ENCODE measurements around the gene PASD1.

The PASD1 gene

GRCh38 chrX:151712253-151712652 lies 148.8 kb downstream of the PASD1 start:
- Histone ChIP-seq H3K27ac (ENCODE audit: low read depth, low read length, severe bottlenecking) (no peak overlapping the region), H3K9me3 (ENCODE audit: control insufficient read depth, low read length) (no peaks in the 10 kb centered on the region), H3K4me3 (ENCODE audit: extremely low read depth, insufficient read depth, low read length, poor library complexity, severe bottlenecking) (no peak overlapping the region), H3K36me3 (ENCODE audit: control insufficient read depth, insufficient read depth, low read length) (no peaks in the 10 kb centered on the region), H3K4me1 (ENCODE audit: control insufficient read depth, insufficient read depth, low read length, poor library complexity, severe bottlenecking) (no peaks in the 10 kb centered on the region)
- 89% methylated on average over 2 of the region's 3 CpGs; no CpG with 5 or more reads in 1 of the 2 experiments for WGBS, 2 experiments (ENCODE audit: insufficient coverage in 2 of 2)

GRCh38 chrX:151713849-151714248 lies 150.4 kb downstream of the PASD1 start:
- no peak overlapping the region for H3K4me3 ChIP-seq (ENCODE audit: extremely low read depth, insufficient read depth, low read length, poor library complexity, severe bottlenecking)
- H3K36me3 ChIP-seq (ENCODE audit: control insufficient read depth, insufficient read depth, low read length), result no peaks in the 10 kb centered on the region
- H3K27ac ChIP-seq (ENCODE audit: low read depth, low read length, severe bottlenecking), result no peak overlapping the region
- no peaks in the 10 kb centered on the region for H3K4me1 ChIP-seq (ENCODE audit: control insufficient read depth, insufficient read depth, low read length, poor library complexity, severe bottlenecking)
- H3K9me3 ChIP-seq (ENCODE audit: control insufficient read depth, low read length), result no peaks in the 10 kb centered on the region
- no CpG with 5 or more reads among the region's 3 CpGs for WGBS, 2 experiments (ENCODE audit: insufficient coverage in 2 of 2)

- WGBS, 2 experiments (ENCODE audit: insufficient coverage in 2 of 2), result no CpG with 5 or more reads among the region's 5 CpGs
- Histone ChIP-seq H3K27ac (ENCODE audit: low read depth, low read length, severe bottlenecking) (no peak overlapping the region), H3K36me3 (ENCODE audit: control insufficient read depth, insufficient read depth, low read length) (no peaks in the 10 kb centered on the region), H3K9me3 (ENCODE audit: control insufficient read depth, low read length) (no peaks in the 10 kb centered on the region), H3K4me3 (ENCODE audit: extremely low read depth, insufficient read depth, low read length, poor library complexity, severe bottlenecking) (no peak overlapping the region), H3K4me1 (ENCODE audit: control insufficient read depth, insufficient read depth, low read length, poor library complexity, severe bottlenecking) (no peaks in the 10 kb centered on the region)
Observed at GRCh38 chrX:151714362-151714761, 150.9 kb downstream of the PASD1 start.

GRCh38 chrX:151715752-151716151 lies 152.3 kb downstream of the PASD1 start, which contains the start of gene FATE1:
Gene FATE1, plus strand, starts transcription at chrX:151716035. Its CDS starts 85 bp downstream, at chrX:151716120.
- Histone ChIP-seq H3K4me1 (ENCODE audit: control insufficient read depth, insufficient read depth, low read length, poor library complexity, severe bottlenecking) (no peaks in the 10 kb centered on the region), H3K4me3 (ENCODE audit: extremely low read depth, insufficient read depth, low read length, poor library complexity, severe bottlenecking) (no peak within 1 kb of the TSS), H3K27ac (ENCODE audit: low read depth, low read length, severe bottlenecking) (no peak within 1 kb of the TSS), H3K36me3 (ENCODE audit: control insufficient read depth, insufficient read depth, low read length) (no peaks in the 10 kb centered on the region), H3K9me3 (ENCODE audit: control insufficient read depth, low read length) (no peaks in the 10 kb centered on the region)
- WGBS, 2 experiments (ENCODE audit: insufficient coverage in 2 of 2), result no CpG with 5 or more reads among the region's 3 CpGs

- H3K4me3 ChIP-seq (ENCODE audit: extremely low read depth, insufficient read depth, low read length, poor library complexity, severe bottlenecking), result no peak overlapping the region
- 19 to 31% methylated on average over 12 to 16 of the region's 24 CpGs for WGBS, 2 experiments (ENCODE audit: insufficient coverage in 2 of 2)
- H3K4me1 ChIP-seq (ENCODE audit: control insufficient read depth, insufficient read depth, low read length, poor library complexity, severe bottlenecking), result peaks cover 3% of the 10 kb centered on the region
- H3K36me3 ChIP-seq (ENCODE audit: control insufficient read depth, insufficient read depth, low read length), result no peaks in the 10 kb centered on the region
- H3K9me3 ChIP-seq (ENCODE audit: control insufficient read depth, low read length), result no peaks in the 10 kb centered on the region
- H3K27ac ChIP-seq (ENCODE audit: low read depth, low read length, severe bottlenecking), result no peak overlapping the region
Observed at GRCh38 chrX:151722241-151722846, 158.9 kb downstream of the PASD1 start.

- H3K36me3 ChIP-seq (ENCODE audit: control insufficient read depth, insufficient read depth, low read length), result no peaks in the 10 kb centered on the region
- H3K27ac ChIP-seq (ENCODE audit: low read depth, low read length, severe bottlenecking), result no peak overlapping the region
- H3K4me1 ChIP-seq (ENCODE audit: control insufficient read depth, insufficient read depth, low read length, poor library complexity, severe bottlenecking), result peaks cover 3% of the 10 kb centered on the region
- 82 to 100% methylated on average over 2 to 5 of the region's 7 CpGs for WGBS, 2 experiments (ENCODE audit: insufficient coverage in 2 of 2)
- H3K4me3 ChIP-seq (ENCODE audit: extremely low read depth, insufficient read depth, low read length, poor library complexity, severe bottlenecking), result no peak overlapping the region
- no peaks in the 10 kb centered on the region for H3K9me3 ChIP-seq (ENCODE audit: control insufficient read depth, low read length)
Observed at GRCh38 chrX:151723156-151723760, 159.8 kb downstream of the PASD1 start.

- 70 to 81% methylated on average over 2 to 3 of the region's 7 CpGs for WGBS, 2 experiments (ENCODE audit: insufficient coverage in 2 of 2)
- no peak overlapping the region for H3K27ac ChIP-seq (ENCODE audit: low read depth, low read length, severe bottlenecking)
- H3K4me1 ChIP-seq (ENCODE audit: control insufficient read depth, insufficient read depth, low read length, poor library complexity, severe bottlenecking), result peaks cover 3% of the 10 kb centered on the region
- no peaks in the 10 kb centered on the region for H3K9me3 ChIP-seq (ENCODE audit: control insufficient read depth, low read length)
- no peak overlapping the region for H3K4me3 ChIP-seq (ENCODE audit: extremely low read depth, insufficient read depth, low read length, poor library complexity, severe bottlenecking)
- H3K36me3 ChIP-seq (ENCODE audit: control insufficient read depth, insufficient read depth, low read length), result no peaks in the 10 kb centered on the region
Observed at GRCh38 chrX:151724563-151725337, 161.3 kb downstream of the PASD1 start.

GRCh38 chrX:151725338-151725614 lies 161.8 kb downstream of the PASD1 start:
- no peak overlapping the region for H3K4me3 ChIP-seq (ENCODE audit: extremely low read depth, insufficient read depth, low read length, poor library complexity, severe bottlenecking)
- no peaks in the 10 kb centered on the region for H3K36me3 ChIP-seq (ENCODE audit: control insufficient read depth, insufficient read depth, low read length)
- no peak overlapping the region for H3K27ac ChIP-seq (ENCODE audit: low read depth, low read length, severe bottlenecking)
- H3K4me1 ChIP-seq (ENCODE audit: control insufficient read depth, insufficient read depth, low read length, poor library complexity, severe bottlenecking), result peaks cover 3% of the 10 kb centered on the region
- WGBS, 2 experiments (ENCODE audit: insufficient coverage in 2 of 2), result 80% methylated on average over 1 of the region's 1 CpG; no CpG with 5 or more reads in 1 of the 2 experiments
- no peaks in the 10 kb centered on the region for H3K9me3 ChIP-seq (ENCODE audit: control insufficient read depth, low read length)

Measured in mesodermal cell (in vitro differentiated cells).